HCEC 1CT (cell line): ENCODE data around the gene OR4A16.

Source experiments
- DNase-seq: peaks from one replicate; pipeline ENCODE4 v3.0.0-alpha.2; 2017

The OR4A16 gene, protein sequence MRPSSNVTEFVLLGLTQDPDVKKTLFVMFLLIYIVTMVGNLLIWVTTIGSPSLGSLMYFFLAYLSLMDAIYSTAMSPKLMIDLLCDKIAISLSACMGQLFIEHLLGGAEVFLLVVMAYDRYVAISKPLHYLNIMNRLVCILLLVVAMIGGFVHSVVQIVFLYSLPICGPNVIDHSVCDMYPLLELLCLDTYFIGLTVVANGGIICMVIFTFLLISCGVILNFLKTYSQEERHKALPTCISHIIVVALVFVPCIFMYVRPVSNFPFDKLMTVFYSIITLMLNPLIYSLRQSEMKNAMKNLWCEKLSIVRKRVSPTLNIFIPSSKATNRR

DNA sequence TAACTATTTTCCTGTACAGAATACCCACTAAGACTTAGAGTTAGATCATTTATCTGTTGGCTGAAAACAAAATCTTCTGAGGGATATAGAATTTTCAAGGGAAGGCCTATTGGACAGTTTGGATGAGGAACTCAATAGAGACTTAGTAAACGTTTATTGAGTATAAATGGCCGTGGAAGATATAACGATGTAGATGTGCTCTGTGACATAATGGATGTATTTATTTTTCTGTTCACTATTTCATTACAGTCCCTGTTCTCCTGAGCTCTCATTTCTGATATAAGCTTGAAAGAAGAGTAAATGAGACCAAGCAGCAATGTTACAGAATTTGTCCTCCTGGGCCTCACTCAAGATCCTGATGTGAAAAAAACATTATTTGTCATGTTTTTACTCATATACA lies at the start of gene OR4A16:
Gene OR4A16 (plus strand): TSS at position 301 of the 400 bp plus-strand sequence. CDS start 0 bp downstream, at position 301.
- DNase-seq, result no peak

DNA sequence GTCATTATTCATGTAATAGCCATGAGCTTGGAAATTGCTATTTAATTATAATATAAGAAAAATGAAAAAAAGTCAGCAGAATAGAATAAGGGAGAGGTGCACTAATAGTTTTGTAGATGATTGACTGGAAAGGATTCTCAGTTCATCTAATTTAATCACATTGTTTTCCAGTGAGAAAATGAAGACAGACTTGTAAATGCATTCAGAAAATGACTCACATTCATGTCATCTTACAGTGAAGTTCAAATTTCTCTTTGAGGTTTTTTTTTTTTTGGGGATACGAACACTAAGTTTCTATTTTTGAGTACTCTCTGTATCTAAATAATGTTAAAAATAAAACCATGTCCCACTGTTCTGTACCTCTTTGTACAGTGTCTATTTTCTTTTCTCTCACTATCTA lies 18.5 kb upstream of the OR4A16 start:
- DNase-seq, result no peak

DNA sequence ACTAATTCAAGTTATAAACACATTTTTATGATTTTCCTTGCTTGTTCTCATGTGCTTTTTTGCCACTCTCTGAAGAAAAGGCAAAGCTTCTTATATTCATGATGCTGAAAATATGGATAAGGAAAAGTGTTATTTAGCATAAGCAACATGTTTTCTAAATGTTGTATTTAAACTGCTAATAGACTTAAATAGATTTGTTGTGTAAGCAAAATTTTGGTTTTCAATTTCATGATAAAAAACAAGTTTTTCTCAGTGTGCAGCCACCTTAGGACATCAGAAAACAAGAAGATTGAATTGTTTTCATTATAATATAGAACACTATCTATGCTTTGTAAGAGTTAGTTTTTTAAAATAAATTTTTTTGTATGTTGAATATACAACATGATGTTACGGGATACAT lies 2.3 kb downstream of the OR4A16 start:
- no peak for DNase-seq

DNA sequence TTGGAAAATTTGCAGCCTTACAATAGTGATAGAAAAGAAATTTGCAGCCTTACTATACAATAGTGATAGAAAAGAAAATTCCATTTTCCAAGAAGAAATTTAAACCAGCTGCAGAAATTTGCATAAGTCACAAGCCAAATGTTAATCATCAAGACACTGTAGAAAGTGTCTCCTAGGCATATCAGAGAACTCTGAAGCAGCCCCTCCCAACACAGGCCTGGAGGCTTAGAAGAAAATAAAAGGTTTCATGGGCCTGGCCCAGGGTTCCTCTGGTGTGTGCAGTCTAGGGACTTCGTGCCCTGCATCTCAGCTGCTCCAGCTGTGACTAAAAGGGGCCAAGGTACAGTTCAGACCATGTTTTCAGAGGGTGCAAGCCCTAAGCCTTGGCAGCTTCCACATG lies 6.0 kb downstream of the OR4A16 start:
- DNase-seq, result no peak

DNA sequence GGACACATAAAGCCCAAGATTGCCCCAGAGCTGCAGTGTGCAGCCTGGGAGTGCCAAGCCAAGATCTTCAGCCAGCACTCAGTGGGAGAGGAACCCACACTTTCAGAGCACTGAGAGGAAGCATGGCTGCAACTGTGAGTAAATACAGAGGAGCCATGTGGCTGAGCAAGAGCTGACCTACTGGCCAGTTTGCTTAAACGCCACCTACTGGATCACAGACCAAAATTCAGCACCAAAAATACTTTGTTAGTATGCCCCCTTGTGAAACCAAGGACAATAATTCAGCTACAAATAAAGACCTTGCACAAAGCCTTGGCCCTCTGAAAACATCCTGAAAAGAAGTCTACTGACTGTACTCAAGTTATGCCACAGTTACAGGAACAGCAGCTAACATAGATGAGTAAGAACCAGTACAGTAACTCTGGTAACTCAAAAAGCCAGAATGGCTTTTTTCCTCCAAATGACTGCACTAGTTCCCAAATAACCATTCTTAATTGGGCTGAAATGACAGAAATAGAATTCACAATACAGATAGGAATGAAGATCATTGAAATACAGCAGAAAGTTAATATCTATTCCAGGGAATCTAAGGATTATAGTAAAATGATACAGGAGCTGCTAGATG lies 14.7 kb downstream of the OR4A16 start:
- no peak for DNase-seq

DNA sequence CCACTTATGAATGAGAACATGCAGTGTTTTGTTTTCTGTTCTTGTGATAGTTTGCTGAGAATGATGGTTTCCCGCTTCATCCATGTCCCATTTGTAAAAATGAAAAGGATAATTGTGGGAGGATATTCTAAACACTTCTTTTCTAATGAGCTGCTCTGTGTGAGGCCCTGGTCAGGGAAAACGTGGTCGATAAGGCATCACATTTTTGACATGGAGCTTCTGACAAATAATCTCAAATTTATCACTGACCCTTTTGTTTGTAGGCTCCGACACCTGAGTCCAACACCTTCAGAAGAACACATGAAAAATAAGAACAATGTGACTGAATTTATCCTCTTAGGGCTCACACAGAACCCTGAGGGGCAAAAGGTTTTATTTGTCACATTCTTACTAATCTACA lies 24.7 kb downstream of the OR4A16 start, which contains the start of gene OR4A15:
Gene OR4A15 (plus strand): TSS at position 301 of the 400 bp plus-strand sequence. CDS start 0 bp downstream, at position 301.
- DNase-seq, result no peak
